GM21367 (cell line): ENCODE data around the gene NKX6-2.
"Not testable (repeated sequence)": the region's sequence is repeated elsewhere in the genome, so short reads cannot be mapped to it uniquely, and the experiment has no call there.

ENCODE experiments used
- ATAC-seq: cut with Tn5 transposase; IDR thresholded peaks from one replicate; pipeline ENCODE4 v1.9.1; 2021; ENCODE audit not compliant: unreplicated experiment

Gene NKX6-2

GRCh38 chr10:132758865-132759264 is 27.1 kb downstream of the NKX6-2 start:
- ATAC-seq = no peak

- no peak for ATAC-seq
These were observed 28.8 kb downstream of the NKX6-2 start for GRCh38 chr10:132757171-132757570.

- ATAC-seq = no peak
These were observed 29.4 kb downstream of the NKX6-2 start for GRCh38 chr10:132756591-132756990.

DNA sequence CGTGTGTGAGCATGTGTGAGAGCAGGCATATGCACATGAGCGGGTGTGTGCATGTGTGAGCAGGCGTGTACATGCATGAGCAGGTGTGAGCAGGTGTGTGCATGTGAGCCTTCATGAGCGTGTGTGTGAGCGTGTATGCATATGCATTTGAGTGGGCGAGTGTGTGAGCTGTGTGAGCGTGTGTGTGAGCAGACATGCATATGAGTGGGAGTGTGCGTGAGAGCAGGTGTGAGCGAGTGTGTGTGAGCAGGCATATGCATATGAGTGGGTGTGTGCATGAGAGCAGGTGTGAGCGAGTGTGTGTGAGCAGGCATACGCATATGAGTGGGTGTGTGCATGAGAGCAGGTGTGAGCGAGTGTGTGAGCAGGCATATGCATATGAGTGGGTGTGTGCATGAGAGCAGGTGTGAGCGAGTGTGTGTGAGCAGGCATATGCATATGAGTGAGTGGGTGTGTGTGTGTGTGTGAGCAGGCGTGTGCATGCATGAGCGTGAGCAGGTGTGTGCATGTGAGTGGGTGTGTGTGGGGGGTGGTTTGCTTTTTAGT is 30.7 kb downstream of the NKX6-2 start:
- ATAC-seq = no peak

- no peak for ATAC-seq
These were observed 31.9 kb downstream of the NKX6-2 start for GRCh38 chr10:132754071-132754470.

- ATAC-seq = no peak
These were observed 32.4 kb downstream of the NKX6-2 start for GRCh38 chr10:132753596-132753995.

DNA sequence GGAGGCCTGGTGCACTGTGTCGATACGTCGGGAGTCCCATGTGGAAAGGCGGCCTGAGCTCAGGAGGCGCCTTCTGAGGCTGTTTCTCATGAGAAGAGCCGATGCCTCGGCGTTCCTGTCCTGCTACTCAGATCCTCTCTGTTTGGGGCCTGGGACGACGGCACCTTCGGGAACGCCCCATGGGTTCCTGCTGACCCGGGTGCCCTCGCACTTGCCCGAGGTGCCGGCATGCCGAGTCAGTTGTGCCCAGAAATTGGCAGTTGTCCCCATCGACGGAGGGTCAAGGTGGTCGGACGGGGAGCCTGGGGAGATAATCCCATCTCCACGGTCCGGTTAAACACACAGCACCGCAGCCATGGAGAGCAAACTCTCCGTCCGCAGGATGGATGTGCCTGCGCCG is 33.0 kb downstream of the NKX6-2 start:
- no peak for ATAC-seq

DNA sequence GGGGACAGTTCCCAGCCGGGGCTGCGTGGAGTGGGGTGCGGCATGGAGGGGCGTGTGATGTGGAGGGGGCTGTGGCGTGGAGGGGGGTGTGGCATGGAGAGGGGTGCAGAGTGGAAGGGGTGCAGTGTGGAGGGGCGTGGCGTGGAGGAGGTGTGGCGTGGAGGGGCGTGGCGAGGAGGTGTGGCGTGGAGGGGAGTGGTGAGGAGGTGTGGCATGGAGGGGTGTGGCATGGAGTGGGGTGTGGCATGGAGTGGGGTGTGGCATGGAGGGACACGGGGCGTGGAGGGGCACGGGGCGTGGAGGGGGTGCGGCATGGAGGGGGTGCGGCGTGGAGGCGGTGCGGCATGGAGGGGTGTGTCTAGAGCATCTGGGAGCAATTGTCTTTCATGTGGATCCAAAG is 33.6 kb downstream of the NKX6-2 start:
- ATAC-seq = no peak

- ATAC-seq = no peak
These were observed 35.0 kb downstream of the NKX6-2 start for GRCh38 chr10:132750936-132751335.

GRCh38 chr10:132749371-132749795 is 36.6 kb downstream of the NKX6-2 start:
- ATAC-seq = no peak

GRCh38 chr10:132748545-132749370 is 37.2 kb downstream of the NKX6-2 start:
- ATAC-seq = no peak

DNA sequence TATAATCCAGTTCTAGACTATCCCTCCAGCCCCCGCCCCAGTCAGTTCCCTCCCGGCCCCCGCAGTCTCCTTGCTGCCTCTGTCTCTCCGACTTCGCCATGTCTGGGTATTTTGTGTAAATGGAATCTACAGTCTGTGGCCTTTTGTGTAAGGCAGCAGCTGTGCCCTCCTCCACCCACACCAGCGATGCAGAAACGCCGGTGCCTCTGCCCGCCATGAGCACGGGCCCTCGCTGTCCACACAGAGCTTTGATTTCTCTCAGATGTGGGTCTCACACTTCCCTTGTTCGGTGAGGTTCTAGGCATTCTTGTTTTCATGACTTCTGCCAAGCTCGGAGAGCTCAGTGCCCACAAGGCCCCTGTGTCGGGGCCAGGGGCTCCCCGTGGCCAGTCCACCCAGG is 37.8 kb downstream of the NKX6-2 start:
- no peak for ATAC-seq

DNA sequence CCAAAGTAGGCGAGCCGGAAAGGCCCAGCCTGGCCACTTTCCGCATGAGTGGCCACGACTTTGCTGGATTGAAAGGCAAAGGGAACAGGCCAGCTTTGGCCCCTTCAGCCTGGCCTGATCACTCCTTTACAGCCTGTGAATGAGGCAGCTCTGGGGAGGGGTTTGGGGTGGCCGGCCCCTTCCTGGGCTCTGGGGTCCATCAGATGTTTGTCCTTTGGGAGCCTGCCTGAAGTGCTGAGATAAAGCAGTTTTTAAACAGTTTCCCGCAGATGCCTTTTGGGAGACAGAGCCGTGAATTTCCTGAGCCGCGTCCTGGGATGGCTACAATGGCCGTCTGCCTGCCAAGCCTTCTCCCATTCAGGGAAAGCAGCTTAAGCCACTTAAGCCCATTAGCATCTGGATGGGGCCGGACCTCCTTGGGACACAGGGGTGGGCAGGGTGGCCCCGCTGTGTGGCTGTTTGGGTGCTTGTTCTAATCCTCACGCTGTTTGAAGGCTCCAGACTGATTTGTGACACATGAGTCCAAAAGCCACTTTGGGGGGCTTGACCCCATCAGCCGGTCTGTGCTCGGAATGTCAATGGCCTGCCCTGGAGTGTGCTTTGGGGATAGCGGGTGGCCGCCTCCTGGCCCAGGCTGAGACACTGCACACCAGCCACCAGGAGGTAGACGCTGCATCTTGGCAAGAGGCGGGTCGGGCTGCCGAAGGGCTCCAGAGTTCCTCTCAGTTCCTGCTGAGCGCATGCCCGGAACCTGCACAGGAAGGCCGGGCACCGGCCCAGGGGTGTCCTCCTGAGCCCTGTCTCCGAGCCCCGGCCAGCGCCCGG is 38.9 kb downstream of the NKX6-2 start:
- no peak for ATAC-seq

GRCh38 chr10:132746386-132746785 is 39.6 kb downstream of the NKX6-2 start:
- no peak for ATAC-seq

DNA sequence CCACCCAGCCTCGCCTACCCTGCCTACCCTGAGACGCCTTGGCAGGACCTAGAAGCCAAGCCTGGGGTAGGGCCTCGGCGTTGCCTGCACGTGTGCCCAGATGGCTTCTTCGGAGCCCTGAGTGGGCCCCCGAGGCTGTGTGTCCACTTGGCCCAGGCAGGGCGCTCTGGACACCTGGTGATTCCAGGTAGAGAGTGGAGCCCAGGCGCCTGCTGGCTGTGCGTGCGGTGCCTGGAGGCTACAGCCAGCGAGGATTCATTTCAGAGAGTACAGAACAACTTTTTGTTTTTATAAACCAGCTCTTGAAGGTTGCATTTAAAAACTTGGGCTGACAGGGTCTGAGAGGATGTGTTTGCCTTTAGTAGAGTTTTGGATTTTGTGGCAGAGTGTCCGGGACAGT is 40.0 kb downstream of the NKX6-2 start:
- ATAC-seq = no peak

- ATAC-seq = no peak
These were observed 40.4 kb downstream of the NKX6-2 start for GRCh38 chr10:132745511-132745910.

- ATAC-seq = no peak
These were observed 41.1 kb downstream of the NKX6-2 start for GRCh38 chr10:132744839-132745238.

- ATAC-seq = no peak
These were observed 41.9 kb downstream of the NKX6-2 start for GRCh38 chr10:132743925-132744490.

DNA sequence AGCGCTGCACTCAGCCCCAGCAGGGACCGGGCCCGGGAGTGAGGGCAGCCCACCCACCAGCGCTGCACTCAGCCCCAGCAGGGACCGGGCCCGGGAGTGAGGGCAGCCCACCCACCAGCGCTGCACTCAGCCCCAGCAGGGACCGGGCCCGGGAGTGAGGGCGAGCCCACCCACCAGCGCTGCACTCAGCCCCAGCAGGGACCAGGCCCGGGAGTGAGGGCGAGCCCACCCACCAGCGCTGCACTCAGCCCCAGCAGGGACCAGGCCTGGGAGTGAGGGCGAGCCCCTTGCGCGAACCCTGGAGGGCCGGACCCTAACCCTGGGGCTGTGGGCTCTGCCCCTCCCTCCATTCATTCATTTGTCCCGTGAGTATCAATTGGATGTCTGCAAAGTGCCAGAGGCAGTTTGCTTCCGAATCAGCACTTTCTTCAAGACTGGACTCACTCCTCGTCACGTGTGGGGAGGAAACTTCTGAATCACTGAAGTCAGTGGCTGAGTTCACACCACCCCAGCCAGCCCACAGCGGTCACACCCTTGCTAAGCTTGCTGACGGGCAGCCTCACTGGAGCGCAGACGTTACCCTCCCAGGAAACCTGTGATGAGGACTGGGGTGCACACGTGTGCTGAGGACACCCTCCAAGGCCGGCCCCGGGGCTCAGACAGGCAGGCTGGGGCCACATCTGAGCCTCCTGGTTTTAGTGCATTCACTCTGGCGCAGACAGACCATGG is 42.6 kb downstream of the NKX6-2 start:
- not testable (repeated sequence) for ATAC-seq

DNA sequence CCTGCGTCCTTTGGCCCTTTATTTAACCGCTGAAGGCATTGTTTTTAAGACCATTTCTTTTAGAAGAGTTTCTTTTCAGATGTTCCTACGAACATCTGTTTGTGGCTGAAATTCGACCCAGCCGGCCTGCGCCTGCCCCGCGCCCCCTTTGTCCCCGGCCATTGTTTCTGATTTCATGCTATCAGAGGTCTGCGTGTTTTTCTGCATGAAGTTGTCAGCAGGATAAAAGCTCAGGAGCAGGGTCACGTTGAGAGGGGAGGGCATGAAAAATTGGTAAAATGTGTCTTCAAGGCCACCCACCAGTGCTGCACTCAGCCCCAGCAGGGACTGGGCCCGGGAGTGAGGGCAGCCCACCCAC is 43.1 kb downstream of the NKX6-2 start:
- ATAC-seq = no peak
